Activated CD8-positive, alpha-beta memory T cell treated with anti-CD3 and anti-CD28 coated beads for 36 hours (primary cell): ENCODE data around the gene SLC22A4. TPM values are rescaled to one million over a fixed set of nuclear protein-coding genes. Genes with fewer than 3 reads are reported as not detected.

Experiments
- CTCF ChIA-PET: fragments of 350-600 bp; sonication (Branson Sonifier 250); formaldehyde crosslinking; loops from one replicate; lab custom pipeline; 2021; ENCODE audit warnings: antibody characterized with exemption; lab: Charles Lee
- POLR2A ChIA-PET: fragments of 350-600 bp; sonication (Branson Sonifier 250); formaldehyde crosslinking; loops from one replicate; lab custom pipeline; 2021; ENCODE audit warnings: antibody characterized with exemption; lab: Charles Lee
- total RNA-seq, 2 experiments: library from RNA; stranded (reverse); gene quantifications; one replicate each; pipeline ENCODE4 v1.2.3, GENCODE V29; 2021

Gene SLC22A4
- total RNA-seq, 2 experiments from 2014 or later = 1.6 to 2.2 TPM

DNA sequence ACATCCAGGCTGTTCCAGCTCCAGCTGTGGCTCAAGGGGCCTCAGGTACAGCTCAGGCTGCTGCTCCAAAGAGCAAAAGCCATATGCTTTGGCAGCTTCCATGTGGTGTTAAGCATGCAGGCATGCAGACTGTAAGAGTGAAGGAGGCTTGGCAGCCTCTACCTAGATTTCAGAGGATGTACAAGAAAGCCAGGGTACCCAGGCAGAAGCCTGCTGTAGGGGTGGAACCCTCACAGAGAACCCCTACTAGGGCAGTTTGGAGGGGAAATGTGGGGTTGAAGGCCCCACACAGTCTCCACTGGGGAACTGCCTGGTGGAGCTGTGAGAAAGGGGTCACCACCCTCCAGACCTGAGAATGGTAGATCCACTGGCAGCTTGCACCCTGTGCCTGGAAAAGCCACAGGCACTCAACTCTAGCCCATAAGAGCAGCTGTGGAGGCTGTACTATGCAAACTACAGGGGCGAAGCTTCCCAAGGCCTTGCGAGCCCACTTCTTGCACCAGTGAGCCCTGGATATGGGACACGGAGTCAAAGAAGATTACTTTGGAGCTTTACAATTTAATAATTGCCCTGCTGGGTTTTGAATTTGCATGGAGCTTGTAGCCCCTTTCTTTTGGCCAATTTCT lies 61.1 kb downstream of the SLC22A4 start:
- POLR2A ChIA-PET = no interaction called here
- CTCF ChIA-PET = no interaction called here

DNA sequence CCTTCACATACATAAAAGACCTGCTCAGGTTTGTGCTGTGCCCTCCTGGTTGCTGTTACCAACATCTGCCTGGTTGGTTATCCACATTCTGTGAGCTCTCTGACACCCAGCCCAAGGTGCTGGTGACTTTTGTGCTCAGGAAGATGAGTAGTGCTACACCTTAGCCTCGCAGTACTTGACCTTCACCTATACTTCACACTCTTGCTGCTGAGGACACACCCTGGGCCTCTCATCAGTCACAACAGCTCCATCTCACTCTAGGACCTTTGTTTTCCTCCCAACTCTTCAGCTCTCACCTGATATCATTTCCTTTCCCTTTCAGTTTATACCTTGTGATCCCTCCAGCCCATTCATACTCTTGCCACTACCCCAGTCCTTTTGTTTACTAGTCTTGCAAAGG lies 64.6 kb downstream of the SLC22A4 start:
- ChIA-PET POLR2A (no interaction called here), CTCF (interaction anchor here (0.9 kb wide), 1 partner anchor 142 kb away, joined by 3 read pairs; no protein-coding TSS in a partner anchor)

DNA sequence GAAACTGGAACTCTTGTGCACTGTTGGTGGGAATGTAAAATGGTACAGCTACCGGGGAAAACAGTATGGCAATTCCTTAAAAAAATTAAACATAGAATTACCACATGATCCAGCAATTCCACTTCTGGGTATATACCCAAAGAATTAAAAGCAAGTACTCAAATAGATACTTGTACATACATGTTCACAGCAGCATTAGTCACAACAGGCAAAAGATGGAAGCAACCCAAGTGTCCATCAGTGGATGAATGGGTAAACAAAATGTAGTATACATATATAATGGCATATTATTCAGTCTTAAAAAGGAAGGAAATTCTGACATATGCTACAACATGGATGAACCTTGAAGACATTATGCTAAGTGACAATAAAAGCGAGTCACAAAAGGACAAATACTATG lies 67.9 kb downstream of the SLC22A4 start:
- CTCF ChIA-PET = no interaction called here

DNA sequence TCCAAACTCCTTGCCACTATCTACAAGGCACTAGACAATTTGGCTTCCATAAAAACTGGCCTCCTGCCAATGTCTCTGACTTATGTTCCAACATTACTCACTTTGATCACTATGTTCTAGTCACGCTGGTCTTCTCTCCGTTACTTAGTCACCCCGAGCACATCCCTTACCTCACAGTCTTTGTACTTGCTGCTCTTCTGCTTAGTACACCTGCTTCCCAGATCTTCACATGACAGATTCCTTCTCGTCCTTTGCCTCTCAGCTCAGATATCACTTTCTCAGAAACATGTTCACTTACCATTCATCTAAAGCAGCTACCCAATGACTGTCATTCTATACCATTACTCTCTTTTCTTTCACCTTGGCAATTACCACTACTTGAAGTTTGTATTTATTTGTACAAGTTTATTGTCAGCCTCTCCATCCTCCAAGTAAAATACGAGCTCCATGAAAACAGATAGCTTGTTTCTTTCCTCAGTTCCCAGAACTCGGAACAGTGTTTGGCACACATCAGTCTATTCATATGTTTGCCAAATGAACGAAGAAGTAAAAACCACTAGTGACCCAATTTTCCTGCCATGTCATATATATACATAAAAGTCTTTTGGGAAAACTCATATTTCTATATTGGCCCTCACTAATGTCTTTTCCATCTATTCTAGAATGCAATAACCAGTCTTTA lies 69.4 kb downstream of the SLC22A4 start:
- POLR2A ChIA-PET = no interaction called here
- CTCF ChIA-PET = interaction anchor here (0.5 kb wide), 1 partner anchor 130 kb away, joined by 3 read pairs; no protein-coding TSS in a partner anchor

More for the DNA sequence above, 67.9 kb downstream of the SLC22A4 start:
- POLR2A ChIA-PET = no interaction called here

DNA sequence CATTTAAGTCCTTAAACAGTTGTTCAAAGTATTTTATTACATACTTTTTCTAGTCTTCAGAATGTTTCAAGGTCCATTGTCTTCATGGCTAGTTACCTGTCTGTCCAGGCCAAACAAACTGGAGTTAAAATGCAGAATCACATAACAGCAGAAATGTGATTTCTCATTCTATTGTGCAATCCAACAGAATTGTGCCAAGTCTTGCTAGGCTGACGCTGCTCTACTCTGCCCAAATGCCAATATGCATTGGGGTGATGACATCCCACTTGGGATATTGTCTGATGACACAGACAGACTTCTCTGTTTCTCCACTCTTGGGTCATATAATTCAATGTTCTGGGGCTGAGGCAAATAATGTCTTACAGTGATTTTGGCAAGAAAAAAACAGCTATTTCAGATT lies 70.1 kb downstream of the SLC22A4 start:
- POLR2A ChIA-PET = no interaction called here
- CTCF ChIA-PET = no interaction called here

DNA sequence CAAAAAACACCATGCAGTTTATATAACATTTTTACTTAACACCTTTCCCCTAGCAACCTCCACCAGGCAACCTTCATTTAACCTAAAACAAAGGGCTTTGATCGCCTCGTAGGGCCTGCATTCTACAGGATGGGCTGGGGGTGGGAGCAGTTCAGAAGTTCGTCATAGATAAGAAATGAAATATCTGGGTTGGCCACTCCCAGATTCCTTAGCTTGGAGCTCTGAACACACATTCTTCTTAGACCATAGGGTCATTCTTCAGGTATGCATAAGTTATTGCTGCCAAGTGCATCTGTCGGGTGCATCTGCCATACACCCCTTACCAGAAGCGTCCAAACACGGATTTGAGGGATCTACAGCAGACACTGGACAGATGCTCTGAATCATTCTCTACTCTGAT lies 71.0 kb downstream of the SLC22A4 start:
- ChIA-PET CTCF (no interaction called here), POLR2A (no interaction called here)

DNA sequence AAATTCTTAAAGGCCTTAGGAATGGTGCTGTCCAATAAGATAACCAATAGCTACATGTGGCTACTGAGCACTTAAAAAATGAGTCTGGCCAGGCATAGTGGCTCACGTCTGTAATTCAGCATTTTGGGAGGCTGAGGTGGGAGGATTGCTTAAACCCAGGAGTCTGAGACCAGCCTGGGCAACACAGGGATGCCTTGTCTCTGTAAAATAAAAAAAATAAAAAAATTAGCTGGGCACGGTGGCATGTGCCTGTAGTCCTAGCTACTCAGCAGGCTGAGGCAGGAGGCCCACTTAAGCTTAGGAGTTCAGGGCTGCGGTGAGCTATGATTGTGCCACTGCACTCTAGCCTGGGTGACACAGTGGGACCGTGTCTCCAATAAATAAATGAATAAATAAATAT lies 74.0 kb downstream of the SLC22A4 start:
- ChIA-PET CTCF (interaction anchor here (1.0 kb wide), 1 partner anchor 122 kb away, joined by 3 read pairs; the partner anchor contains the start of gene IRF1), POLR2A (interaction anchor here (1.6 kb wide), 1 partner anchor 75 kb away, joined by 8 read pairs; the partner anchor contains the start of gene SLC22A4)

DNA sequence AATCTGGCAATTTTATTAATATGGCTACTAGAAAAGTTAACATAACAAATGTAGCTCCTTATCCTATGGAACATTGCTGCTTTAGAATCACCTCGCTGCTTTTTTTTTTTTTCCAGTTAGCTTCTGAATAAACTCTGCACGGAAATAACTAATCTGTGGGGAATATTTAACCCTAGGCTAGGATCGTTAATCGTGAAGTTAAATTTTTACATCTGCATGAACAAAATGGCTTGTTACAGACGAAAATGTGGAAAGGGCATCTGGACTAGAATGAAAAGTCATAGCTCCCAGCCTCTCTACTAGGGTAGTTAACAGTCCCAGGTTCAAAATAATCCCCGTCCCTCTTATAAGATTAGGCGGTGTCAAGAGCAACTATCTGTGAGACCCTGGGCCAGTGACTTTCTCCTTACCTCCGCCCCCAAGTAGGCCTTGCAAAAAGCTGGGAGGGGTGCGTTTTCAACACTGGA lies 74.8 kb downstream of the SLC22A4 start:
- CTCF ChIA-PET = interaction anchor here (1.0 to 1.9 kb wide), 7 partner anchors 17 to 131 kb away, joined by 3 to 6 read pairs (median 4); partner anchors contain the start of gene IRF1
- POLR2A ChIA-PET = interaction anchor here (0.6 to 1.6 kb wide), 3 partner anchors 10 to 76 kb away, joined by 3 to 8 read pairs (median 3); partner anchors contain the start of gene SLC22A4

DNA sequence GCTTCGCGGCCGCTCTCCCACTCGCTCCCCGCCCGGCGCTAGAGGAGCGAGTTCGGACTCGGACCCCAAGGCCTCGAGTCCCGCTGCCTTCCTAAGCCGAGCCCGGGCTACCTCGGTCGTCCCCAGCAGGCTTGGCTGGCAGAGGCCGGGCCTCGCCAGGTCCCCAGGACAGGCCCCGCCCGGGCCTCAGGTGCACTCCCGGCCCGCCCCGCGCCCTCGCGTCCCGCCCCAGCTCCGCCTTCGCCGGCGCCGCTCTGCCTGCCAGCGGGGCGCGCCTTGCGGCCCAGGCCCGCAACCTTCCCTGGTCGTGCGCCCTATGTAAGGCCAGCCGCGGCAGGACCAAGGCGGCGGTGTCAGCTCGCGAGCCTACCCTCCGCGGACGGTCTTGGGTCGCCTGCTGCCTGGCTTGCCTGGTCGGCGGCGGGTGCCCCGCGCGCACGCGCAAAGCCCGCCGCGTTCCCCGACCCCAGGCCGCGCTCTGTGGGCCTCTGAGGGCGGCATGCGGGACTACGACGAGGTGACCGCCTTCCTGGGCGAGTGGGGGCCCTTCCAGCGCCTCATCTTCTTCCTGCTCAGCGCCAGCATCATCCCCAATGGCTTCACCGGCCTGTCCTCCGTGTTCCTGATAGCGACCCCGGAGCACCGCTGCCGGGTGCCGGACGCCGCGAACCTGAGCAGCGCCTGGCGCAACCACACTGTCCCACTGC lies 75.4 kb downstream of the SLC22A4 start, which contains the start of gene SLC22A5:
Gene SLC22A5, plus strand, starts transcription at position 237 of the 707 bp plus-strand sequence. Its CDS starts 263 bp downstream, at position 500.
- POLR2A ChIA-PET = interaction anchor here (0.6 to 1.6 kb wide), 3 partner anchors 9 to 76 kb away, joined by 3 to 8 read pairs (median 3); partner anchors contain the start of gene SLC22A4
- CTCF ChIA-PET = interaction anchor here (1.0 to 1.9 kb wide), 7 partner anchors 17 to 131 kb away, joined by 3 to 6 read pairs (median 4); partner anchors contain the start of gene IRF1

DNA sequence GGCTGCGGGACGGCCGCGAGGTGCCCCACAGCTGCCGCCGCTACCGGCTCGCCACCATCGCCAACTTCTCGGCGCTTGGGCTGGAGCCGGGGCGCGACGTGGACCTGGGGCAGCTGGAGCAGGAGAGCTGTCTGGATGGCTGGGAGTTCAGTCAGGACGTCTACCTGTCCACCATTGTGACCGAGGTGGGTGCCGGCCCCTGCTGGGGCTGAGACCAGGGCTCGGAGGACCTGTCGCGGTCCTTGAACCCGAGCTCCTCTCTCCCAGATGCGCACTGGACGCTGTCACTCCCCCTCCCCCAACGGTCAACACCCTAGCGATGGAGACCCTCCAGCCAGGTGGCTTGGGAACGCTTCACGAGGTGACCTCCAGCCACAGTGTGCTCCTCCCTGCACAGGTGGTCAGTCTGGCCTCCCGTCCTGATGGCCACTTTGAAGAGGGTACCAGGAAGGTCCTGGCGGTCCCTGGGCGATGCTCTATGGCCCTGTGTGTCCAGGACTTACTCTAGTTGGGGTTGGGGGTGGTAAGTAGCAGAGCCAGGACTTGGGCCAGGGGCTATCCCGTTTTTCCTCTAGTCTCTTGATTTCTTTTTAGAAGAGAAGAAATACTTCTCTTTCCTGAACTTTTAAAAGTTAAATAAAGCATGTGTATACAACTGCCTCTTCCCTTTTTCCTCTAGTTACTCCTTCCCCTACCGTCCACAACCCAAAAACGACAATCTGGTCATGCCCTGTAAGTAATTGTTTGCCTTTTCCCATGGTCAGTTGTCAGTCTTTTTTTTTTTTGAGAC lies 76.2 kb downstream of the SLC22A4 start:
- ChIA-PET POLR2A (interaction anchor here (1.5 to 1.6 kb wide), 2 partner anchors 44 to 77 kb away, joined by 3 to 8 read pairs; partner anchors contain the start of gene SLC22A4), CTCF (interaction anchor here (0.6 to 1.9 kb wide), 5 partner anchors 16 to 132 kb away, joined by 3 to 5 read pairs (median 4); no protein-coding TSS in a partner anchor)

DNA sequence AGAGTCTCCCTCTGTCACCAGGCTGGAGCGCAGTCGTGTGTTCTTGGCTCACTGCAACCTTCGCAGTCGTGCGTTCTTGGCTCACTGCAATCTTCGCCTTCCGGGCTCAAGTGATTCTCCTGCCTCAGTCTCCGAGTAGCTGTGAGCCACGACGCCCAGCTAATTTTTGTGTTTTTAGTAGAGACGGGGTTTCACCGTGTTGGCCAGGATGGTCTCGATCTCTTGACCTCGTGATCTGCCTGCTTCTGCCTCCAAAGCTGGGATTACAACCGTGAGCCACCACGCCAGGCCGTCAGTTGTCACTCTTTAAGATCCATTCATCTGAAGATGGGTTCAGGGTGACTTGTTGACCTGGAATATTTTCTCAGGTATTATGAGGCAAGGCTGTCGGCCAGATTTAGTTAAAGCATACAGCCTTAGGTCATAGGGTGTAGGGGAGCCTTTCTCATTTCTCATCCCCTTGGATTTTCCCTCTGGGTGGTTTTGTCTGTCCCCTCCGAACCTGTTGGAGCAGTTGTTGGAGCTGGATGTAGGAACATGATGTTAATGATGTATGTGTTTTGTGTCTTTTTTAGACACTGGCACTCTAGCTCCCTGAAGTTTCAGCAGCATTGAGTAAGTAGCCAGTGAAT lies 76.9 kb downstream of the SLC22A4 start:
- POLR2A ChIA-PET = interaction anchor here (0.7 kb wide), 1 partner anchor 78 kb away, joined by 3 read pairs; no protein-coding TSS in a partner anchor
- CTCF ChIA-PET = interaction anchor here (0.6 to 1.5 kb wide), 3 partner anchors 15 to 112 kb away, joined by 3 to 5 read pairs (median 3); no protein-coding TSS in a partner anchor

DNA sequence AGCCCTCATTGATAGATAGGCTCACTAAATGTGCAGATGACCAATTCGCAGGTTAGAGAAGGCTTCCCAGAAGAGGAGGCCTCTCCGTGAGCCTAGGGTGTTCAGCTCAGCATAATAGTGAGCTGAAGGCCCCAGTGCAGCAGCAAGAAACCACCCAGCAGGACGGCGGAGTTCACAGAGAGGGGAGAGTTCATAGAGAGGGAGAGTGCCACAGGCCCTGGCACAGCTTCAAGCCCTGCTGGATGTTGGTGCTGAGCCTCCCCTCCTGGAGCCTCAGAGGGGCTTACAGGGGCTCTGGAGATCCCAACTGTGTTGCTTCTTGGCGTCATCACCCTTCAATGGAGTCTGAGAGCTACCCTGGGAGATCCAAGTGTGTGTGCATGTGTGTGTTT lies 77.4 kb downstream of the SLC22A4 start:
- CTCF ChIA-PET = interaction anchor here (1.1 to 1.5 kb wide), 2 partner anchors 14 to 99 kb away, joined by 3 to 5 read pairs; no protein-coding TSS in a partner anchor
- POLR2A ChIA-PET = interaction anchor here (0.7 kb wide), 1 partner anchor 78 kb away, joined by 3 read pairs; no protein-coding TSS in a partner anchor

DNA sequence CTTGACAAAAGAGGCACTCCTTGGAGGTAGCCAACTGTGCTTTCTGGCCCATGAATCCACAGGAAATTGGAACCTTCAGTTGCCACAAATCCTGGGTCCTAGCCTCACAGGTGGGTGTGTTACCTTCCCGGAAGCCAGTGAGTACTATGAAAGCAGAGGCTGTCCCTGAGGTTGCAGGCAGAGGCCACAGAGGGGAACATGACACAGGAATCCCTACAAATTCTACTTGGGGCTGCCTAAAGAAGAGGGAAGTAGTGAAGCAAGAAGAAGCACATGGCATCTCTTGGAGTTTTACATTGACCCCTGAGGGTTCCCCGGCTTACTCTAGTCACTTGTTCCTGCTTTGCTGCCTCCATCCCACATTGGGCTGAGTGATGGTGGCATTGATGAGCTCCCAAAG lies 77.9 kb downstream of the SLC22A4 start:
- POLR2A ChIA-PET = interaction anchor here (0.6 kb wide), 1 partner anchor 90 kb away, joined by 3 read pairs; no protein-coding TSS in a partner anchor
- CTCF ChIA-PET = interaction anchor here (1.1 to 1.5 kb wide), 2 partner anchors 14 to 100 kb away, joined by 3 to 5 read pairs; no protein-coding TSS in a partner anchor

DNA sequence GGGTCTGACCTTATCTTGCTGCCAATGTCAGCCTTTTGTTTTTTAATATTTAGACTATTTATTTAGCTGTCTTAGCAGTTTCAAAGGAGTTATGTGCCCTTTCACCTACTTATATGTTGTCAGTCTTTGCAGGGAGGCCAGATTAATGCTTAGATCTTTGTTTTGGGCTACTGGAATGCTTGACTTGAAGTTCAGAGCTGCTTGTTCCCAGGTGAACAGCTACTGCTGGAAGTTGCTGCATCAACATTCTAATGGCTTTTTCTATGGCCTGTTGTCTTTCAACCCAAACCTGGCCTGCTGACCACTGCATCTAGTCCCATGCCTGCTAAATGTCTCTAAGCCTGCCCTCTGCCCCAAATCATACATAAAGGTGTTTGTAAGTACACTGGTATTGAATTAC lies 78.3 kb downstream of the SLC22A4 start:
- ChIA-PET POLR2A (interaction anchor here (0.6 kb wide), 1 partner anchor 91 kb away, joined by 3 read pairs; no protein-coding TSS in a partner anchor), CTCF (interaction anchor here (1.1 to 1.5 kb wide), 2 partner anchors 14 to 100 kb away, joined by 3 to 5 read pairs; no protein-coding TSS in a partner anchor)

DNA sequence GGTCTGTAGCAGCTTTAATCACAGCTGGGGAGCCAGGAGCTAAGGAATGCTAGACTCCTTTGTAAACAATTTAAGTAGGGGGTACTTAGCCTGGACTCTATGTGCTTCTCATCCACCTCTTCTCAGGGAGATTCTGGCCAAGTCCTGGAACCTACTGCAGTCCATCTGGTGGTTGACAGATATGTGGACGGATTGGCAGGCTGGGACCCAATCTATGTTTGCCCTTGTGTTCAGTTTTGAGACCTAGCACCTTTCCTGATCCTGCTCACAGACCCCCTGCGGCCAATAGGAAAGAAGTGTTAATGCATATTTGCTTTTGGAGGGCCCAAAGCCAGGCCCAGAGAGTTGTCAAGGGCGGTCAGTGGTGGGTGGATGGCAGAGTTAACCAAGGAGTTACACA lies 81.8 kb downstream of the SLC22A4 start:
- ChIA-PET CTCF (interaction anchor here (0.8 to 1.1 kb wide), 2 partner anchors 10 to 11 kb away, joined by 3 read pairs; no protein-coding TSS in a partner anchor), POLR2A (no interaction called here)

DNA sequence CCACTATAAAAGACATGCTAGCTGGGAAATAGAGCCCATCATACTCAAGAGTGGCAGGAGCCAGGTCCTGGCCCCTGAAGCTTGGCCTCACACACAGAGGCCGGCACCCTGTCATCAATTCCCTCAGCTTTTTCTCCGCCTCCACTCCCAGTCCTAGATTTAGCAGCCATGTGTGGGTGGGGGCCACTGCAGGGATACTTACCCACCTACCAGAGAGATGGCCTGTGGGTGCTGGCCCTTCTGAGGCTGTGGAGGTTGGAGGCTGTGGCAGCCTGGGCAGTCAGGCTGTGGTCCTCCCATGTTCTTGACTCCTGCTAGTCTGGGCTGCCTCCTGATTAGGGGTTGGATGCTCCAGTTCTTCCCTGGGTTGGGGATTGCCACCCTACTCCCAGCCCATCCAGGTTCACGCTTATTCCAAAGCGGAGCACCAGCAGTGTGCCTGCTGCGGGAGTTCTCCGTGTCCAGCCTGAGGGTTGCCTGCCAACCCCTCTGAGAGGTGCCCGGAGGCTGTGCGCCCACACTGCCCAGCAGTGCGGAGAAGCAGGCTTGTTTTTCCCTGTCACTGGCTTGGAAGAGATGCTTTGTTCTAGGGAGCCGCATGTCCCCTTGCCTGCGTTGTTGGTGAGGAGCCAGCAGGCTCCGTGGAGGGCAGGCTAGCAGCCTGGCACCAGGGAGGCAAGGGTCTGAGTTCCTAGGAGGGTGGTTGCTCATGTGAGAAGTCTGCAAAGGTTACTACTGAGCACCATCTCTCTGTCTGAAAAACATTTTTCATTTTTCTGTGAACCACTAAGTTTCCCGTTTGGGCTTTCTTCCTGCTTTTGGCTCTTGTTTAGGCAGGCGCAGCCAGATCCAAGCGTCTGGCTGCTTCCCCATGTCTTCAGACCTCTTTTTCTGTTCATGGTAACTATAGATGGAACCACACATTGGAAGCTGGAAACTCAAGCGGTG lies 82.8 kb downstream of the SLC22A4 start:
- CTCF ChIA-PET = interaction anchor here (0.9 to 1.1 kb wide), 2 partner anchors 9 kb away, joined by 3 read pairs; no protein-coding TSS in a partner anchor
- POLR2A ChIA-PET = no interaction called here
